Middle frontal gyrus (tissue), 1 donor: ENCODE results near the gene RP2.

Source experiments
- DNase-seq: peaks from one replicate; pipeline ENCODE4 v3.0.0-alpha.2; 2015; ENCODE audit warnings: low spot score; ENCODE audit errors: extremely low spot score

Gene RP2

DNA sequence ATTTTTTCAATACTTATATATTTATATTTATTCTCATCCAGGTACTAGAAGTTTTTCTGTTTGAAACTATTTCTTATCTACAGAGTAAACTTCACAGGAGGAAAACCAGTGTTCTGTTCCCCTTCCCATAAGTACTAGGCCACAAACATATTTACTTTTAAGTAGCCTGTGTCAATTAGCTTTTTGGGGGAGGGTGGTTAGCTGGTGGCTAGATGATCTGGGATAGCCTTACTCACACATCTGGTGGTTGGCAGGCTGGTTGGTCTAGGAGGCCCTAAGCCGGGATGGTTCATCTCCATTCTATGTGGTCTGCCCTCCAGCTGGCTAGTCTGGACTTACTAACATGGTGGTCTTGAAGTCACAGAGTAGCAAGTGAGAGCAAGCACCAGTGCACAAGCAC is 81.6 kb downstream of the RP2 start:
- no peak for DNase-seq

DNA sequence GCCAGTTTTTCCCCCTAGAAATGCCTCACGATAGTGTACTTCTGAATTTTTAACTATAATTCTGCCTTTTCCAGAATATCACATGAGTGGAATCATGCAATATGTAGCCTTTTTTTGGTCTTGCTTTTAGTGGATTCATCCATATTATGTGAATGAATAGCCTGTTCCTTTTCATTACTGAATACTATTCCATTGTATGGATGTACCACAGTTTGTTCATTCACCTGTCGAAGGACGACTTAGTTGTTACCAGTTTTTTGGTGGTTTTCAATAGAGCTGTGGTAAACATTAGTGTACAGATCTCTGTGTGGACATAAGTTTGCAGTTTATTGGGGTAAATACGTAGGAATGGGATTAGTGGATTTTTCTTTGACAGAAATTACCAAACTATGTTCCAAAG is 83.4 kb downstream of the RP2 start:
- DNase-seq, result no peak

DNA sequence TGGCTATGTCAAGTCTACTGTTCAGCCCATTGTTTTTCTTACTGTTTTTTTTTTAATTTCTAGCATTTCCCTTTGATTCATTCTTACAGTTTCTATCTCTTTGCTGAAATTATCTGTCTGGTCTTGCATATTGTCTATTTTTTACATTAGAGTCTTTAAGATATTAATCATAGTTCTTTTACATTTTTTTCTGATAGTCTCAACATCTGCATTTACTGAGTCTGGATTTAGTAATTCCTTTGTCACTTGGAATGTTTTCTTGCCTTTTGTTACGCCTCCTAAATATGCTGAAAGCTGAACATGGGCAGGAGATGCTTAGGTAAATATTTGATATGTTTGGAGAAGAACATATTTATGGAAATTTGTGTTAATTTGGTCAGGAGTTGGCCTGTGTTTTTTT is 85.8 kb downstream of the RP2 start:
- no peak for DNase-seq

DNA sequence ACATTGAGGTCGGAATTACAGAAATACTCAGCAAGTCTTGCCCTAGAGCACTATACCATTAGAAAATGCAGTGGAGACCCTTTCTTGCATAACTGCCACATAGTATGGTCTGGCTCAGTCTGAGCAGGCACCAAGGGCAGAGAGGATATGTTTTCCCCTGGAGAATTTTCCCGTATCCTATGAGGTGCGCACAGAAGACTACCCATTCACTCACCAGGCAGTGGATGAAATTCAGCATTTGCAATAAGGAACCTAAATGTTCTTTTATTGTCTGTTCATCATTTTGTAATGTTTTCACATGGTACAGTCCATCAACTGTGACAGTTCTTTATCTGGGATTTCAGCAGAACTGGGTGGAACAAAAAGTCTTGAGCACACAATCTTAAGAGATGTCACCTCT is 90.9 kb downstream of the RP2 start:
- no peak for DNase-seq

DNA sequence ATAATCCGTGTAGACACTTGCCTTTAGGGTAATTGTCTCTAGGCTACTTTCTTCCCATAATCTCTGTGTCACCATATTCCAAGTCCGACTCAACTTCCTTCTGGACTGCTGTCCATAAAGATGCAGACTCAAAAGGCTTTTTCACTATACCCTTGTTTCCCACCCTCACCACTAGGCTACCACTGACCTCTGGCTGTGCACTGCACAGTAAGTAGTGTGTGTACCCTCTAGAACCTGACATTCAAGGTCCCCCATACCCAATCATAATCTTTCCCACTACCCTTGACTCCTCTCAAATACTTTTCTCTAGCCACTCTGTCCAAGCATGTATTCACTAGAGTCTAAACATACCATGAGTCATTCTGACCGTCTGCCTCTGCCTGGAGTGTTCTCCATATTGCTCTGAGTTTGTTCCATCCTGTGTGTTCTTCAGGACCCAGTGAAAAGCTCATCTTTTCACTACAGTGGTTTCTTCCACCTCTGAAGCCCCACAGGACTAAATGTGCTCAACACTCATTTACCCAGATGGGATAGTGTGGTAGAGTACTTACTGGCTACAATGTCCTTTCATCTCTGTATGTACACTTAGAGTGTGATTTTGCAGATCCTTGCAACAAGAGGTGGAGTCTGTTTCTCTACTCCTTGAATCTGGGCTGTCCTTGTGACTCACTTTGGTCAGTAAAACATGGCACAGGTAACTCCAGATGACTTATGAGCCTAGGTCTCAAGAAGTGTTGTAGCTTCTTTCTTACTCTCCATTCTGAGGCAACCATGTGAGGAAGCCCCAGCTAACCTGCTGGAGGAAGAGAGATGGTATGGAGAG is 92.8 kb downstream of the RP2 start:
- DNase-seq, result no peak
